HUES64 (cell line): ENCODE results near the gene MKRN3.

Experiments used
- H3K27ac ChIP-seq: 2 replicates; pipeline ENCODE4 v1.7.0; 2013; ENCODE audit warnings: low read depth, low read length, inconsistent platforms
- H3K27me3 ChIP-seq: 2 replicates; pipeline ENCODE4 v1.6.1; 2013; ENCODE audit warnings: mild to moderate bottlenecking, low read length; ENCODE audit not compliant: insufficient read depth
- H3K36me3 ChIP-seq: 2 replicates; pipeline ENCODE4 v1.6.1; 2013; ENCODE audit warnings: mild to moderate bottlenecking, low read length; ENCODE audit not compliant: insufficient read depth
- H3K4me1 ChIP-seq: 2 replicates; pipeline ENCODE4 v1.6.1; 2013; ENCODE audit warnings: mild to moderate bottlenecking, low read length, moderate library complexity; ENCODE audit not compliant: insufficient read depth
- H3K4me3 ChIP-seq: 2 replicates; pipeline ENCODE4 v1.5.1; 2013; ENCODE audit warnings: mild to moderate bottlenecking, low read length, moderate library complexity
- H3K9ac ChIP-seq: 2 replicates; pipeline ENCODE4 v1.6.1; 2013; ENCODE audit warnings: mild to moderate bottlenecking, low read depth, low read length
- H3K9me3 ChIP-seq: 2 replicates; pipeline ENCODE4 v1.6.1; 2013; ENCODE audit warnings: low read depth, low read length; ENCODE audit not compliant: insufficient read depth
- WGBS: fragments of 150-250, 120-280 bp; methylation state at CpG from one replicate; pipeline ENCODE4 v1.1.7; 2013; ENCODE audit warnings: missing lambda C conversion rate; 5-methylcytosine and 5-hydroxymethylcytosine counted together

MKRN3 gene

GRCh38 chr15:23564821-23565394, 566 bp upstream of the MKRN3 start:
- Histone ChIP-seq H3K9ac (no peak overlapping the region), H3K36me3 (no peaks in the 10 kb centered on the region), H3K27me3 (no peaks in the 10 kb centered on the region), H3K27ac (no peak overlapping the region), H3K9me3 (peaks cover 69% of the 10 kb centered on the region), H3K4me1 (no peaks in the 10 kb centered on the region), H3K4me3 (no peak overlapping the region)
- WGBS = 95% methylated on average over 11 of the region's 14 CpGs

GRCh38 chr15:23566071-23566554, 639 bp downstream of the MKRN3 start:
- Histone ChIP-seq H3K36me3 (no peaks in the 10 kb centered on the region), H3K4me1 (peaks cover 9% of the 10 kb centered on the region; the same call in 1 of the 2 replicates), H3K9ac (no peak overlapping the region), H3K4me3 (peak overlapping the region; percentile 21; the same call in 1 of the 2 replicates), H3K27ac (no peak overlapping the region), H3K27me3 (no peaks in the 10 kb centered on the region), H3K9me3 (peaks cover 67% of the 10 kb centered on the region)
- 93% methylated on average over 22 of the region's 22 CpGs for WGBS

GRCh38 chr15:23566651-23567050, 1.2 kb downstream of the MKRN3 start:
- no peak overlapping the region for H3K4me3 ChIP-seq
- no peak overlapping the region for H3K27ac ChIP-seq
- no peaks in the 10 kb centered on the region for H3K36me3 ChIP-seq
- H3K9me3 ChIP-seq = peaks cover 64% of the 10 kb centered on the region
- H3K27me3 ChIP-seq = no peaks in the 10 kb centered on the region
- WGBS = 94% methylated on average over 8 of the region's 8 CpGs
- no peak overlapping the region for H3K9ac ChIP-seq
- peaks cover 9% of the 10 kb centered on the region; the same call in 1 of the 2 replicates for H3K4me1 ChIP-seq

- no peaks in the 10 kb centered on the region for H3K27me3 ChIP-seq
- H3K4me3 ChIP-seq = no peak overlapping the region
- H3K9me3 ChIP-seq = peaks cover 69% of the 10 kb centered on the region
- no peaks in the 10 kb centered on the region for H3K36me3 ChIP-seq
- no peak overlapping the region for H3K27ac ChIP-seq
- H3K4me1 ChIP-seq = peaks cover 13% of the 10 kb centered on the region; the same call in 1 of the 2 replicates
- 78% methylated on average over 1 of the region's 1 CpG for WGBS
- H3K9ac ChIP-seq = no peak overlapping the region
Observed at GRCh38 chr15:23567921-23568320, 2.4 kb downstream of the MKRN3 start.

- peaks cover 69% of the 10 kb centered on the region for H3K9me3 ChIP-seq
- H3K4me3 ChIP-seq = no peak overlapping the region
- no peaks in the 10 kb centered on the region for H3K27me3 ChIP-seq
- WGBS = 75% methylated on average over 5 of the region's 5 CpGs
- H3K4me1 ChIP-seq = peaks cover 16% of the 10 kb centered on the region; the same call in 1 of the 2 replicates
- H3K27ac ChIP-seq = no peak overlapping the region
- no peaks in the 10 kb centered on the region for H3K36me3 ChIP-seq
- H3K9ac ChIP-seq = no peak overlapping the region
Observed at GRCh38 chr15:23569151-23569925, 3.9 kb downstream of the MKRN3 start.

- Histone ChIP-seq H3K27ac (no peak overlapping the region), H3K27me3 (no peaks in the 10 kb centered on the region), H3K9me3 (peaks cover 69% of the 10 kb centered on the region), H3K9ac (no peak overlapping the region), H3K4me3 (no peak overlapping the region), H3K36me3 (no peaks in the 10 kb centered on the region), H3K4me1 (peaks cover 16% of the 10 kb centered on the region; the same call in 1 of the 2 replicates)
- WGBS = 53% methylated on average over 3 of the region's 3 CpGs
Observed at GRCh38 chr15:23570486-23570885, 5.0 kb downstream of the MKRN3 start.

GRCh38 chr15:23572844-23573243, 7.4 kb downstream of the MKRN3 start:
- Histone ChIP-seq H3K27ac (no peak overlapping the region), H3K36me3 (no peaks in the 10 kb centered on the region), H3K9me3 (peaks cover 54% of the 10 kb centered on the region), H3K27me3 (no peaks in the 10 kb centered on the region), H3K9ac (no peak overlapping the region), H3K4me3 (no peak overlapping the region), H3K4me1 (peaks cover 16% of the 10 kb centered on the region; the same call in 1 of the 2 replicates)
- WGBS = 74% methylated on average over 4 of the region's 4 CpGs

- 48% methylated on average over 3 of the region's 3 CpGs for WGBS
- Histone ChIP-seq H3K27me3 (no peaks in the 10 kb centered on the region), H3K36me3 (no peaks in the 10 kb centered on the region), H3K9me3 (peaks cover 45% of the 10 kb centered on the region), H3K27ac (no peak overlapping the region), H3K4me3 (no peak overlapping the region), H3K4me1 (peaks cover 16% of the 10 kb centered on the region; the same call in 1 of the 2 replicates), H3K9ac (no peak overlapping the region)
Observed at GRCh38 chr15:23574742-23575141, 9.3 kb downstream of the MKRN3 start.

- Histone ChIP-seq H3K9ac (no peak overlapping the region), H3K4me1 (peaks cover 7% of the 10 kb centered on the region; the same call in 1 of the 2 replicates), H3K36me3 (no peaks in the 10 kb centered on the region), H3K27ac (no peak overlapping the region), H3K9me3 (peaks cover 36% of the 10 kb centered on the region), H3K27me3 (no peaks in the 10 kb centered on the region), H3K4me3 (no peak overlapping the region)
- 86% methylated on average over 1 of the region's 1 CpG for WGBS
Observed at GRCh38 chr15:23576061-23576460, 10.6 kb downstream of the MKRN3 start.

- H3K36me3 ChIP-seq = no peaks in the 10 kb centered on the region
- H3K27me3 ChIP-seq = no peaks in the 10 kb centered on the region
- H3K27ac ChIP-seq = no peak overlapping the region
- 82% methylated on average over 1 of the region's 4 CpGs for WGBS
- no peak overlapping the region for H3K4me3 ChIP-seq
- no peak overlapping the region for H3K9ac ChIP-seq
- no peaks in the 10 kb centered on the region for H3K4me1 ChIP-seq
- H3K9me3 ChIP-seq = peaks cover 39% of the 10 kb centered on the region
Observed at GRCh38 chr15:23578521-23579150, 13.2 kb downstream of the MKRN3 start.

GRCh38 chr15:23588268-23588667, 22.8 kb downstream of the MKRN3 start:
- H3K9me3 ChIP-seq = peaks cover 60% of the 10 kb centered on the region
- H3K4me1 ChIP-seq = no peaks in the 10 kb centered on the region
- 88% methylated on average over 2 of the region's 2 CpGs for WGBS
- H3K27ac ChIP-seq = no peak overlapping the region
- no peaks in the 10 kb centered on the region for H3K36me3 ChIP-seq
- no peaks in the 10 kb centered on the region for H3K27me3 ChIP-seq
- H3K9ac ChIP-seq = no peak overlapping the region
- no peak overlapping the region for H3K4me3 ChIP-seq
